Keratinocyte (primary cell): ENCODE data around the gene ECT2L. TPM values are rescaled to one million over a fixed set of nuclear protein-coding genes. Genes with fewer than 3 reads are reported as not detected.

Experiments used
- DNase-seq: peaks from one replicate; pipeline ENCODE4 v3.0.0-alpha.2; 2011; ENCODE audit warnings: low read depth, missing footprints, low spot score
- FAIRE-seq: peaks from 2 replicates; lab custom pipeline; 2011; peaks lifted over from hg19 to GRCh38; lab: Jason Lieb, UNC
- H2AFZ ChIP-seq: 2 replicates; pipeline ENCODE4 v1.6.0; 2012; ENCODE audit warnings: low read length, control low read depth, inconsistent platforms; ENCODE audit not compliant: control insufficient read depth
- H3K27ac ChIP-seq: 2 replicates; pipeline ENCODE4 v1.5.1; 2011; ENCODE audit warnings: low read length; ENCODE audit not compliant: control insufficient read depth, insufficient read depth
- H3K27me3 ChIP-seq: 3 replicates; pipeline ENCODE4 v1.6.0; 2011; ENCODE audit warnings: low read length; ENCODE audit not compliant: control insufficient read depth, insufficient read depth; ENCODE audit errors: extremely low read depth
- H3K36me3 ChIP-seq, 2 experiments: 2 replicates in 1 of 2; 3 replicates in 1 of 2; pipeline ENCODE4 v1.5.1; 2011; ENCODE audit warnings: low read length in 2 of 2, mild to moderate bottlenecking in 1 of 2; ENCODE audit not compliant: control insufficient read depth in 2 of 2, insufficient read depth in 2 of 2; ENCODE audit errors: extremely low read depth in 1 of 2
- H3K4me1 ChIP-seq: 3 replicates; pipeline ENCODE4 v1.5.1; 2011; ENCODE audit warnings: low read length; ENCODE audit not compliant: control insufficient read depth, insufficient read depth; ENCODE audit errors: extremely low read depth
- H3K4me2 ChIP-seq: 3 replicates; pipeline ENCODE4 v1.6.0; 2011; ENCODE audit warnings: low read depth, low read length; ENCODE audit not compliant: control insufficient read depth, insufficient read depth; ENCODE audit errors: extremely low read depth
- H3K4me3 ChIP-seq, 3 experiments: fragments of 200-600 bp in 1 of 3; sonication (generic) in 1 of 3; 2 replicates in 2 of 3; 3 replicates in 1 of 3; pipeline ENCODE4 v1.5.1; 2011 to 2016; ENCODE audit warnings: low read length in 3 of 3, mild to moderate bottlenecking in 3 of 3, control low read depth in 2 of 3, inconsistent platforms in 1 of 3, low read depth in 1 of 3, mixed read lengths in 1 of 3, mixed run types in 1 of 3, moderate library complexity in 1 of 3; ENCODE audit not compliant: control insufficient read depth in 2 of 3, insufficient read depth in 2 of 3; ENCODE audit errors: extremely low read depth in 1 of 3
- H3K79me2 ChIP-seq: 2 replicates; pipeline ENCODE4 v1.6.0; 2012; ENCODE audit warnings: low read length; ENCODE audit not compliant: control insufficient read depth, insufficient read depth
- H3K9ac ChIP-seq: 3 replicates; pipeline ENCODE4 v1.6.0; 2011; ENCODE audit warnings: low read length; ENCODE audit not compliant: control insufficient read depth, insufficient read depth; ENCODE audit errors: extremely low read depth
- H3K9me1 ChIP-seq: 3 replicates; pipeline ENCODE4 v1.6.0; 2011; ENCODE audit warnings: low read length; ENCODE audit not compliant: control insufficient read depth, insufficient read depth; ENCODE audit errors: extremely low read depth
- H3K9me3 ChIP-seq: 2 replicates; pipeline ENCODE4 v1.5.1; 2012; ENCODE audit warnings: low read depth, low read length; ENCODE audit not compliant: control insufficient read depth
- H4K20me1 ChIP-seq: 3 replicates; pipeline ENCODE4 v1.6.0; 2011; ENCODE audit warnings: low read length; ENCODE audit not compliant: control insufficient read depth, insufficient read depth; ENCODE audit errors: extremely low read depth
- EZH2 ChIP-seq: IDR thresholded peaks from one replicate; pipeline ENCODE4 v1.6.1; 2012; ENCODE audit warnings: inconsistent platforms, mild to moderate bottlenecking, low read length, moderate library complexity
- dilution Hi-C: fragments of 300-500 bp; cut with MboI; formaldehyde crosslinking; loops from one replicate; pipeline ENCODE4 v1.7.0; 2020; ENCODE audit warnings: low sequenced_read_pairs; ENCODE audit not compliant: extremely low pct_ligation_motif_present
- polyA plus RNA-seq, 5 experiments: library from polyadenylated mRNA; depleted of rRNA in 3 of 5; stranded (reverse) in 3 of 5; stranded (forward) in 1 of 5; unstranded in 1 of 5; fragments of >200 nt; gene quantifications; 1 replicate in 1 of 5; 2 replicates in 3 of 5; 3 replicates in 1 of 5; pipeline versions ENCODE4 v1.2.1 to v1.2.3, GENCODE V29; 2011 to 2012; ENCODE audit warnings: missing spikeins in 2 of 5, low read depth in 1 of 5, low replicate concordance in 1 of 5
- TF ChIP-seq, protein P1 (sequence below), 3 experiments: IDR thresholded peaks in 1 of 3; conservative IDR thresholded peaks in 1 of 3; optimal IDR thresholded peaks in 1 of 3; 2 replicates in 2 of 3; 3 replicates in 1 of 3; pipeline versions ENCODE3 to v1.5.1; 2011; ENCODE audit warnings: low read length in 3 of 3, mild to moderate bottlenecking in 3 of 3, moderate library complexity in 2 of 3, control low read depth in 1 of 3, inconsistent platforms in 1 of 3; ENCODE audit not compliant: insufficient read depth in 2 of 3; ENCODE audit errors: extremely low read depth in 1 of 3

ECT2L gene
- polyA plus RNA-seq, 1 donor (not counting 4 experiments of a cell fraction or from before 2014, with no cell fraction given), result 0.01 TPM

- Histone ChIP-seq H3K36me3 (no peaks in the 10 kb centered on the region), H4K20me1 (no peaks in the 10 kb centered on the region), H3K9ac (no peak overlapping the region), H2AFZ (no peak overlapping the region), H3K79me2 (no peaks in the 10 kb centered on the region), H3K27ac (no peak overlapping the region), H3K4me3 (no peak overlapping the region), H3K9me1 (no peaks in the 10 kb centered on the region), H3K9me3 (no peaks in the 10 kb centered on the region), H3K4me2 (no peak overlapping the region), H3K4me1 (no peaks in the 10 kb centered on the region), H3K27me3 (no peaks in the 10 kb centered on the region)
- FAIRE-seq (no peak), DNase-seq (no peak)
- dilution Hi-C loops, result no loop called here
- no peak for TF ChIP-seq EZH2
- TF ChIP-seq, protein P1, sequence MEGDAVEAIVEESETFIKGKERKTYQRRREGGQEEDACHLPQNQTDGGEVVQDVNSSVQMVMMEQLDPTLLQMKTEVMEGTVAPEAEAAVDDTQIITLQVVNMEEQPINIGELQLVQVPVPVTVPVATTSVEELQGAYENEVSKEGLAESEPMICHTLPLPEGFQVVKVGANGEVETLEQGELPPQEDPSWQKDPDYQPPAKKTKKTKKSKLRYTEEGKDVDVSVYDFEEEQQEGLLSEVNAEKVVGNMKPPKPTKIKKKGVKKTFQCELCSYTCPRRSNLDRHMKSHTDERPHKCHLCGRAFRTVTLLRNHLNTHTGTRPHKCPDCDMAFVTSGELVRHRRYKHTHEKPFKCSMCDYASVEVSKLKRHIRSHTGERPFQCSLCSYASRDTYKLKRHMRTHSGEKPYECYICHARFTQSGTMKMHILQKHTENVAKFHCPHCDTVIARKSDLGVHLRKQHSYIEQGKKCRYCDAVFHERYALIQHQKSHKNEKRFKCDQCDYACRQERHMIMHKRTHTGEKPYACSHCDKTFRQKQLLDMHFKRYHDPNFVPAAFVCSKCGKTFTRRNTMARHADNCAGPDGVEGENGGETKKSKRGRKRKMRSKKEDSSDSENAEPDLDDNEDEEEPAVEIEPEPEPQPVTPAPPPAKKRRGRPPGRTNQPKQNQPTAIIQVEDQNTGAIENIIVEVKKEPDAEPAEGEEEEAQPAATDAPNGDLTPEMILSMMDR (optimal IDR thresholded peaks at IDR 0.05 in 1 of 3, IDR thresholded peaks at IDR 0.05 in 1 of 3, conservative IDR thresholded peaks at IDR 0.05 in 1 of 3; ENCODE audit: extremely low read depth in 1 of 3, insufficient read depth in 2 of 3, low read length in 3 of 3), result no peak
These were observed 13.6 kb upstream of the ECT2L start for GRCh38 chr6:138782243-138782642.

DNA sequence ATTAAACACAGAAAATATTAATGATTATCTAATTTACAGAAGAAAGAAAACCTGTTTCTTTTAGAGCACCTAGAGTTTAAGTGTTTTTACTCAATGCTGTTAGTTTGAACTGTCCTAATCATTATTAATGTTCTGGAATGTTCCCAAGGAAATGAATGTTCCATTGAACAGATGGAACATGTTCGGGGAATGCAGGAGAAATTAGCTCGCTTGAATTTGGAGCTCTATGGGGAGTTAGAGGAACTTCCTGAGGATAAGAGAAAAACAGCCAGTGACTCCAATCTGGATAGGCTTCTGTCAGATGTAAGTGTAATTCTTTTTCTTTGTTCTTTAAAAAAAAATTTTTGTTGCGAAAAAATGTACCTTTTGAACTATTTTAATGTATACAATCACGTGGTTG is 10.8 kb upstream of the ECT2L start:
- FAIRE-seq, result no peak
- Histone ChIP-seq H3K9ac (no peak overlapping the region), H3K9me3 (no peaks in the 10 kb centered on the region), H3K4me3 (no peak overlapping the region), H3K79me2 (no peaks in the 10 kb centered on the region), H3K4me2 (no peak overlapping the region), H3K9me1 (no peaks in the 10 kb centered on the region), H3K27ac (no peak overlapping the region), H3K36me3 (no peaks in the 10 kb centered on the region), H3K4me1 (no peaks in the 10 kb centered on the region), H4K20me1 (no peaks in the 10 kb centered on the region), H3K27me3 (no peaks in the 10 kb centered on the region), H2AFZ (no peak overlapping the region)
- DNase-seq, result no peak
- dilution Hi-C loops, result no loop called here
- no peak for TF ChIP-seq EZH2
- TF ChIP-seq, protein P1 (optimal IDR thresholded peaks at IDR 0.05 in 1 of 3, IDR thresholded peaks at IDR 0.05 in 1 of 3, conservative IDR thresholded peaks at IDR 0.05 in 1 of 3; ENCODE audit: extremely low read depth in 1 of 3, insufficient read depth in 2 of 3, low read length in 3 of 3), result no peak
